ENCODE results near the gene PLOD2. TPM values are rescaled to one million over a fixed set of nuclear protein-coding genes. Genes with fewer than 3 reads are reported as not detected.

The PLOD2 gene
- total and polyA plus RNA-seq, 4 donors: 17.8 to 73.9 (median 22.7) TPM

- H3K9ac ChIP-seq (ENCODE audit: insufficient read depth in 1 of 2, low read length in 2 of 2): no peak overlapping the region
Observed at GRCh38 chr3:146200461-146201220, 39.7 kb upstream of the PLOD2 start.

GRCh38 chr3:146199762-146200161, 38.8 kb upstream of the PLOD2 start:
- WGBS, 2 donors: 88 to 92% methylated on average over 5 of the region's 5 CpGs
- Histone ChIP-seq H3K27ac (ENCODE audit: low read depth in 1 of 2, low read length in 1 of 2) (no peak overlapping the region), H3K4me3 (no peak overlapping the region), H3K36me3 (ENCODE audit: control insufficient read depth in 4 of 4, insufficient read depth in 4 of 4, low read length in 4 of 4) (peaks cover 0 to 28% (median 3%) of the 10 kb centered on the region in 4 donors), H3K4me1 (ENCODE audit: control insufficient read depth in 5 of 5, insufficient read depth in 5 of 5, low read length in 5 of 5) (peaks cover 0 to 9% (median 7%) of the 10 kb centered on the region in 5 donors), H3K9ac (ENCODE audit: insufficient read depth in 1 of 2, low read length in 2 of 2) (no peak overlapping the region), H3K9me3 (ENCODE audit: control insufficient read depth in 4 of 4, insufficient read depth in 3 of 4, low read length in 3 of 4) (no peaks in the 10 kb centered on the region), H3K27me3 (ENCODE audit: control insufficient read depth in 3 of 3, insufficient read depth in 3 of 3, low read length in 2 of 3) (no peaks in the 10 kb centered on the region)
- DNase-seq (no peak), ATAC-seq (ENCODE audit: insufficient read depth, low FRiP score) (no peak)
- TF ChIP-seq, protein P1, sequence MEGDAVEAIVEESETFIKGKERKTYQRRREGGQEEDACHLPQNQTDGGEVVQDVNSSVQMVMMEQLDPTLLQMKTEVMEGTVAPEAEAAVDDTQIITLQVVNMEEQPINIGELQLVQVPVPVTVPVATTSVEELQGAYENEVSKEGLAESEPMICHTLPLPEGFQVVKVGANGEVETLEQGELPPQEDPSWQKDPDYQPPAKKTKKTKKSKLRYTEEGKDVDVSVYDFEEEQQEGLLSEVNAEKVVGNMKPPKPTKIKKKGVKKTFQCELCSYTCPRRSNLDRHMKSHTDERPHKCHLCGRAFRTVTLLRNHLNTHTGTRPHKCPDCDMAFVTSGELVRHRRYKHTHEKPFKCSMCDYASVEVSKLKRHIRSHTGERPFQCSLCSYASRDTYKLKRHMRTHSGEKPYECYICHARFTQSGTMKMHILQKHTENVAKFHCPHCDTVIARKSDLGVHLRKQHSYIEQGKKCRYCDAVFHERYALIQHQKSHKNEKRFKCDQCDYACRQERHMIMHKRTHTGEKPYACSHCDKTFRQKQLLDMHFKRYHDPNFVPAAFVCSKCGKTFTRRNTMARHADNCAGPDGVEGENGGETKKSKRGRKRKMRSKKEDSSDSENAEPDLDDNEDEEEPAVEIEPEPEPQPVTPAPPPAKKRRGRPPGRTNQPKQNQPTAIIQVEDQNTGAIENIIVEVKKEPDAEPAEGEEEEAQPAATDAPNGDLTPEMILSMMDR (IDR thresholded peaks at IDR 0.05; ENCODE audit: control extremely low read depth, extremely low read depth): no peak

More at GRCh38 chr3:146200461-146201220, 39.7 kb upstream of the PLOD2 start:
- no peak overlapping the region for H3K4me3 ChIP-seq
- peaks cover 0 to 30% (median 3%) of the 10 kb centered on the region in 4 donors for H3K36me3 ChIP-seq (ENCODE audit: control insufficient read depth in 4 of 4, insufficient read depth in 4 of 4, low read length in 4 of 4)
- no peaks in the 10 kb centered on the region for H3K27me3 ChIP-seq (ENCODE audit: control insufficient read depth in 3 of 3, insufficient read depth in 3 of 3, low read length in 2 of 3)
- 57 to 68% methylated on average over 2 of the region's 2 CpGs for WGBS, 2 donors
- no peaks in the 10 kb centered on the region for H3K9me3 ChIP-seq (ENCODE audit: control insufficient read depth in 4 of 4, insufficient read depth in 3 of 4, low read length in 3 of 4)
- no peak for ATAC-seq (ENCODE audit: insufficient read depth, low FRiP score)
- DNase-seq: no peak
- H3K4me1 ChIP-seq (ENCODE audit: control insufficient read depth in 5 of 5, insufficient read depth in 5 of 5, low read length in 5 of 5): peaks cover 0 to 6% (median 4%) of the 10 kb centered on the region in 5 donors
- H3K27ac ChIP-seq (ENCODE audit: low read depth in 1 of 2, low read length in 1 of 2): no peak overlapping the region
- TF ChIP-seq, protein P1 (IDR thresholded peaks at IDR 0.05; ENCODE audit: control extremely low read depth, extremely low read depth): no peak

DNA sequence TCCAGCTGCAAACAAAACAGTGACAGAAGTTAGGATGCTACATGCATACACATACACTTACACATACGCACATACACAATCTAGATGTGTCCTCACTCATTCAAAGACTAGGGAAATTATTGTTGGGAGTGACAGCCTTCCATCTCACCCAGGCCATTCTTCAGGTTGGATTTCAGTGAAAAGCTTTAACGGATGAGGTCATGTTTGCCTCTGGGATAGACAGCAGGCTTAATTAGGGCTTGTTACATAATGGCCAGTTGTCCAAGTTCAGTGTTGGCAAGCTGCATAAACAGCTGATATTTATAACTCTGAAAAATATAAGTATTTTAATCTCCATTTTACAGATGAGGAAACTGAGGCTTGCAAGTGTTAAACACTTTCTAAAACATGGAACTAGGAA, 35.8 kb upstream of the PLOD2 start:
- WGBS, 2 donors: 90 to 98% methylated on average over 2 of the region's 2 CpGs
- DNase-seq (no peak), ATAC-seq (ENCODE audit: insufficient read depth, low FRiP score) (no peak)
- Histone ChIP-seq H3K9me3 (ENCODE audit: control insufficient read depth in 4 of 4, insufficient read depth in 3 of 4, low read length in 3 of 4) (no peaks in the 10 kb centered on the region), H3K36me3 (ENCODE audit: control insufficient read depth in 4 of 4, insufficient read depth in 4 of 4, low read length in 4 of 4) (peaks cover 0 to 24% (median 3%) of the 10 kb centered on the region in 4 donors), H3K4me3 (no peak overlapping the region), H3K27me3 (ENCODE audit: control insufficient read depth in 3 of 3, insufficient read depth in 3 of 3, low read length in 2 of 3) (no peaks in the 10 kb centered on the region), H3K9ac (ENCODE audit: insufficient read depth in 1 of 2, low read length in 2 of 2) (no peak overlapping the region), H3K4me1 (ENCODE audit: control insufficient read depth in 5 of 5, insufficient read depth in 5 of 5, low read length in 5 of 5) (peaks cover 0 to 9% (median 7%) of the 10 kb centered on the region in 5 donors), H3K27ac (ENCODE audit: low read depth in 1 of 2, low read length in 1 of 2) (no peak overlapping the region)
- TF ChIP-seq, protein P1 (IDR thresholded peaks at IDR 0.05; ENCODE audit: control extremely low read depth, extremely low read depth): no peak

All from lung (tissue), 12 donors.